Measurements from ENCODE around the gene DDX3X.

DNA sequence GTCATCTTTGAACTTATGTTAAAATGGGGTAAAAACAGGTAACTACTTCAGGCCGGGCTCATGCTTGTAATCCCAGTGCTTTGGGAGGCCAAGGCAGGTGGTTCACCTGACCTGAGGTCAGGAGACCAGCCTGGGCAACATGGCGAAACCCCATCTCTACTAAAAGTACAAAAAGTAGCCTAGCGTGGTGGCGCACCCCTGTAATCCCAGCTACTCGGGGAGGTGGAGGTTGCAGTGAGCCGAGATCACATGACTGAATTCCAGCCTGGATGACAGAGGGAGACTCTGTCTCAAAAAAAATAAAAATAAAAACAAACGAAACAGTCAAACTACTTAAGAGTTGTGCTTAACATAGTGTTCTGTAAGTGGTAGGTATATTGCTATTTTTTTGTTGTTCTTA, 2.5 kb downstream of the DDX3X start:
- TF ChIP-seq POLR2A (IDR thresholded peaks at IDR 0.05), result no peak
- TF ChIP-seq, protein P1, sequence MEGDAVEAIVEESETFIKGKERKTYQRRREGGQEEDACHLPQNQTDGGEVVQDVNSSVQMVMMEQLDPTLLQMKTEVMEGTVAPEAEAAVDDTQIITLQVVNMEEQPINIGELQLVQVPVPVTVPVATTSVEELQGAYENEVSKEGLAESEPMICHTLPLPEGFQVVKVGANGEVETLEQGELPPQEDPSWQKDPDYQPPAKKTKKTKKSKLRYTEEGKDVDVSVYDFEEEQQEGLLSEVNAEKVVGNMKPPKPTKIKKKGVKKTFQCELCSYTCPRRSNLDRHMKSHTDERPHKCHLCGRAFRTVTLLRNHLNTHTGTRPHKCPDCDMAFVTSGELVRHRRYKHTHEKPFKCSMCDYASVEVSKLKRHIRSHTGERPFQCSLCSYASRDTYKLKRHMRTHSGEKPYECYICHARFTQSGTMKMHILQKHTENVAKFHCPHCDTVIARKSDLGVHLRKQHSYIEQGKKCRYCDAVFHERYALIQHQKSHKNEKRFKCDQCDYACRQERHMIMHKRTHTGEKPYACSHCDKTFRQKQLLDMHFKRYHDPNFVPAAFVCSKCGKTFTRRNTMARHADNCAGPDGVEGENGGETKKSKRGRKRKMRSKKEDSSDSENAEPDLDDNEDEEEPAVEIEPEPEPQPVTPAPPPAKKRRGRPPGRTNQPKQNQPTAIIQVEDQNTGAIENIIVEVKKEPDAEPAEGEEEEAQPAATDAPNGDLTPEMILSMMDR (IDR thresholded peaks at IDR 0.05), result no peak
